ENCODE results near the gene RNF7. TPM values are rescaled to one million over a fixed set of nuclear protein-coding genes. Genes with fewer than 3 reads are reported as not detected.
"Not testable (repeated sequence)": the region's sequence is repeated elsewhere in the genome, so short reads cannot be mapped to it uniquely, and the experiment has no call there.

RNF7 gene
- total RNA-seq, 6 experiments from 2014 or later, result 31.0 to 41.1 (median 34.2) TPM

DNA sequence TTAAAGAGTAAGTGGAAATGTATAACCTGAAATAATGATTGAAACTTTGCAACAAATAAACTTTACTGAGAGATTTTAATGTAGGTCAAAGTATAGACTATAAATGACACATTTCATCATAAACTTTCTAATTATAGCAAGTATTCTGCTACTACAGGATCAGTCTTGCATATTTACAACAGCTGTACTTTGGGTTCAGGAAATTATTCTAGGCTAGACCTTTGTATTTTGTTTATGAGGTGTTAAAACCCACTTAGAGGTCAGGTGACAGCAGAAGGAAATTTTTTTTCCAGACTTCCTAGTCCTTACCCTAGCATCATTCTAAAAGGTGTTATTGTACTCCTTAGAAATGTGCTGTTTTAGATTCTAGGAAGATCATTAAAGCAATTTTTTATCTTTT is 2.3 kb downstream of the RNF7 start:
- peaks cover 0 to 12% (median 0%) of the 10 kb centered on the region in 4 donors for H3K36me3 ChIP-seq
- H3K27ac ChIP-seq, result no peak overlapping the region
- no peaks in the 10 kb centered on the region for H3K9me3 ChIP-seq
- DNase-seq, result no peak
- no peak overlapping the region for H3K4me3 ChIP-seq
- no peaks in the 10 kb centered on the region for H3K27me3 ChIP-seq
- H3K4me1 ChIP-seq, result peaks cover 0 to 13% (median 7%) of the 10 kb centered on the region in 4 donors
- no peak for TF ChIP-seq POLR2A (IDR thresholded peaks at IDR 0.05)
- no peak for TF ChIP-seq CTCF (IDR thresholded peaks at IDR 0.05)
- intact Hi-C loops (cut with DNase I), result no loop called here
- ATAC-seq, result no peak

GRCh38 chr3:141743305-141743704 is 5.2 kb downstream of the RNF7 start:
- WGBS (ENCODE audit: insufficient coverage, low coverage, low lambda C conversion rate, missing lambda C conversion rate), result 8% methylated on average over 1 of the region's 1 CpG
- Histone ChIP-seq H3K27me3 (no peaks in the 10 kb centered on the region), H3K27ac (no peak overlapping the region), H3K9me3 (no peaks in the 10 kb centered on the region), H3K4me3 (no peak overlapping the region), H3K36me3 (peaks cover 0 to 33% (median 9%) of the 10 kb centered on the region in 4 donors), H3K4me1 (peaks cover 0 to 13% (median 7%) of the 10 kb centered on the region in 4 donors)
- ATAC-seq (peak in 1 of 4 donors; percentile 32), DNase-seq (no peak)
- intact Hi-C loops (cut with DNase I), result no loop called here
- TF ChIP-seq POLR2A (IDR thresholded peaks at IDR 0.05) (no peak), CTCF (IDR thresholded peaks at IDR 0.05) (no peak)

DNA sequence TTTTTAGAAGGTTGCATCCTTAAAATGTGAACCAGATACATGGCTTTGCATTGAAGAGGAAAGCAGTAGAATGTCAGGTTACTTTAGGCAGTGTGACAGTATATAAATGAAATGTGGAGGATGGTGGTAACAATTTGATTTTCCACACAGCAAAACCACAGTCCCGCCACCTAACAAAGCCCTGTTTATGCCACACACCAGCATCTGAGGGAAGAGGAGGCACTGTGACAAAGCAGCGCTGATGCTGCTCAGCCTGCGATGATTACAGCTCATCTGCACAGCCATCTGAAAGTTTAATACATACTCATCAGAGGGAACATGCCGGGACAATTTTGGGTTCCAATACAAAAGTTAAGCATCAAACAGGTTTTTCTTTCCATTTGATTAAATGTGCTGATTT is 8.9 kb downstream of the RNF7 start:
- Histone ChIP-seq H3K4me3 (no peak overlapping the region), H3K4me1 (peaks cover 0 to 4% (median 2%) of the 10 kb centered on the region in 4 donors), H3K36me3 (peaks cover 0 to 36% (median 9%) of the 10 kb centered on the region in 4 donors), H3K9me3 (no peaks in the 10 kb centered on the region), H3K27me3 (no peaks in the 10 kb centered on the region), H3K27ac (no peak overlapping the region)
- DNase-seq, result no peak
- ATAC-seq, result no peak
- intact Hi-C loops (cut with DNase I), result no loop called here
- TF ChIP-seq CTCF (IDR thresholded peaks at IDR 0.05) (no peak), POLR2A (IDR thresholded peaks at IDR 0.05) (no peak)
- 85% methylated on average over 3 of the region's 4 CpGs for WGBS (ENCODE audit: insufficient coverage, low coverage, low lambda C conversion rate, missing lambda C conversion rate)

GRCh38 chr3:141753399-141753798 is 15.3 kb downstream of the RNF7 start:
- H3K36me3 ChIP-seq, result peaks cover 0 to 2% (median 0%) of the 10 kb centered on the region in 4 donors
- intact Hi-C loops (cut with DNase I), result no loop called here
- DNase-seq, result no peak
- no peak overlapping the region for H3K4me3 ChIP-seq
- H3K27me3 ChIP-seq, result no peaks in the 10 kb centered on the region
- no peaks in the 10 kb centered on the region for H3K9me3 ChIP-seq
- TF ChIP-seq CTCF (IDR thresholded peaks at IDR 0.05) (no peak), POLR2A (IDR thresholded peaks at IDR 0.05) (no peak)
- H3K4me1 ChIP-seq, result no peaks in the 10 kb centered on the region
- no peak for ATAC-seq
- H3K27ac ChIP-seq, result no peak overlapping the region
- 60% methylated on average over 1 of the region's 3 CpGs for WGBS (ENCODE audit: insufficient coverage, low coverage, low lambda C conversion rate, missing lambda C conversion rate)

- no peaks in the 10 kb centered on the region for H3K4me1 ChIP-seq
- H3K27ac ChIP-seq, result no peak overlapping the region
- H3K27me3 ChIP-seq, result no peaks in the 10 kb centered on the region
- intact Hi-C loops (cut with DNase I), result no loop called here
- no peak overlapping the region for H3K4me3 ChIP-seq
- H3K36me3 ChIP-seq, result peaks cover 0 to 2% (median 0%) of the 10 kb centered on the region in 4 donors
- DNase-seq (no peak), ATAC-seq (no peak)
- TF ChIP-seq POLR2A (IDR thresholded peaks at IDR 0.05), result no peak
- TF ChIP-seq CTCF (IDR thresholded peaks at IDR 0.05), result no peak
- no peaks in the 10 kb centered on the region for H3K9me3 ChIP-seq
- WGBS (ENCODE audit: insufficient coverage, low coverage, low lambda C conversion rate, missing lambda C conversion rate), result 91% methylated on average over 1 of the region's 1 CpG
Measured at GRCh38 chr3:141754032-141754431, 15.9 kb downstream of the RNF7 start.

- ATAC-seq; intact Hi-C loops (cut with DNase I); H3K36me3 ChIP-seq; DNase-seq; H3K9me3 ChIP-seq; H3K4me1 ChIP-seq; H3K4me3 ChIP-seq; H3K27me3 ChIP-seq; H3K27ac ChIP-seq: not testable (repeated sequence)
- no CpG with 5 or more reads among the region's 19 CpGs for WGBS (ENCODE audit: insufficient coverage, low coverage, low lambda C conversion rate, missing lambda C conversion rate)
Measured at GRCh38 chr3:141762552-141762951, 24.5 kb downstream of the RNF7 start.
